HepG2 (cell line): ENCODE measurements around the gene NUB1.

Experiments used
- EP300 ChIP-seq, 3 experiments: sonication (generic) in 1 of 3; formaldehyde crosslinking in 1 of 3; IDR thresholded peaks; 2 replicates each; pipeline versions ENCODE4 v1.5.1 to v1.6.1; 2011 to 2020; ENCODE audit warnings: low read depth in 2 of 3, low read length in 2 of 3, borderline replicate concordance in 1 of 3, improper control_type of control experiment in 1 of 3, mild to moderate bottlenecking in 1 of 3, missing genetic modification reagents in 1 of 3, moderate library complexity in 1 of 3
- MAFK ChIP-seq, 2 experiments: IDR thresholded peaks in 1 of 2; conservative IDR thresholded peaks in 1 of 2; 2 replicates each; pipeline ENCODE4 v1.6.1; 2011; ENCODE audit warnings: improper control_type of control experiment in 2 of 2, low read length in 2 of 2
- ZNF24 ChIP-seq: fragments of 450-650 bp; IDR thresholded peaks from 2 replicates; pipeline ENCODE4 v1.6.1; 2017; ENCODE audit warnings: antibody characterized with exemption, mild to moderate bottlenecking
- ZNF513 ChIP-seq: sonication (generic); formaldehyde crosslinking; conservative IDR thresholded peaks from 2 replicates; pipeline ENCODE4 v1.5.0; 2020; ENCODE audit warnings: missing genetic modification reagents
- ZNF570 ChIP-seq: sonication (generic); formaldehyde crosslinking; IDR thresholded peaks from 2 replicates; pipeline ENCODE4 v1.4.0; 2020; ENCODE audit warnings: mild to moderate bottlenecking, missing genetic modification reagents, borderline replicate concordance
- ZNF644 ChIP-seq: IDR thresholded peaks from 2 replicates; pipeline ENCODE4 v1.6.1; 2016; ENCODE audit warnings: low read depth

- TF ChIP-seq ZNF644 (no peak), ZNF24 (no peak), ZNF570 (no peak), ZNF513 (CRISPR knock-in tag) (no peak), MAFK (conservative IDR thresholded peaks at IDR 0.05 in 1 of 2, IDR thresholded peaks at IDR 0.05 in 1 of 2; ENCODE audit: low read length in 2 of 2) (no peak), EP300 (IDR thresholded peaks at IDR 0.05; ENCODE audit: low read depth in 2 of 2, low read length in 2 of 2) (no peak), EP300 (CRISPR knock-in tag; IDR thresholded peaks at IDR 0.05; ENCODE audit: borderline replicate concordance) (no peak)
Measured at GRCh38 chr7:151398446-151399304, 57.1 kb downstream of the NUB1 start.
